NCI-H526 treated with DMSO at 0.1 percent for 48 hours (cell line): ENCODE data around the gene SESN3.
"Not testable (repeated sequence)": the region's sequence is repeated elsewhere in the genome, so short reads cannot be mapped to it uniquely, and the experiment has no call there.

Experiments
- DNase-seq: peaks from one replicate; lab custom pipeline; 2025; lab: John Stamatoyannopoulos, UW

The SESN3 gene

DNA sequence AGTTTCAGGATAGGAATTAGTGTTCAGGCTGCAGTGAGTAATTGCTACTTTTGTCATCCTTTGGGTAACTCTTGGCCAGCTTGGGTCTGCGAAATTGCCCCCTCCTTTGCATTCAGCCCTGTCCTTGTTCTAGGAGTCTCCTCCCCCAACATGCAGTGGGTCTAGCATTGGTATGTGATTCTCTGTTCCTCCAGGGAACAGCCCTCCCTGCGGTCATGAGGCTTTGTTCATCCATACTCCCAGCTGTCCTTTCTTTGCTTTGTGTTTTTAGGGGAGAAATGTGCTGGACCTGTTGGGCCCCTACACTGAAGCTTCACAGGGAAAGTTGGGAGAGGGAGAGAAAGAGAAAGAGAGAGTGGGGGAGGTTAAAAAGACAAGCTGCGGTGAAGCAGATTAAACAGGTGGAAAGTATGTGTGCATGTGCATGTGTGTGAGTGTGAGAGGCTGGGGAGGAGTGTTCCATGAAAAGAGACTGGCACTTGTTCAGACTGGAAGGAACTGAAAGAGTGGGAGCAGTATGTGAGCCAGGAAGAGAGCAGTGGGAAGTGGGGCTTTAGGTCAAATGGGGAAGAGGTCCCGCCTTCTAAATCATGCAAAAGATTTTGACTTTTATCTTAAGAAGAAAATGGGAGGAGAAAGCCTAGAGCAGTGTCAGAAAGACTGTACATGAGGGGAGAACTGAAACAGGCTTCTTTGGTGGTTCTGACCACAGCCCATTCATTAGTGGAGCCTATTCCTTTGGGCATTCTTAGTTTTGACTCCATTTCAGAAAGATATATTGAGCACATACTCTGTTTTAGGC is 17.9 kb upstream of the SESN3 start:
- DNase-seq = no peak

DNA sequence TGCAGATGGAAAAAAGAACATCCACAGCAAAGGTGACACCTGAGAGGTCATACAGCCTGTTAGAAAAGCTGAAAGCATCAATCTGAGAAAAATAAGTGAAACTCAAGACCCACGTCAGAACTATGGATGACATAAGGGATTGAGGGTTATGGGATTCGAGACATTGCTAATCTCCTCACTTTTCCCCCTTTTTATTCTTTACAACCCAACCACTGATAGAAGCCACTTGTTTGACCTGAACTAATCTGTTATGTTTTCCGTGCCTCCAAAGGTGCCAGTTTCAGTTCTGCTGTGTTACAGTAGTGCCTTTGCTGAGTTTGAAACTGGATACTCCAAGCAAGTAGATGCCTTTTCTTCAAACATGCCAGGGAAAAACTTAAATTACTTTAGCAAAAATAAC is 16.9 kb upstream of the SESN3 start:
- DNase-seq = no peak

DNA sequence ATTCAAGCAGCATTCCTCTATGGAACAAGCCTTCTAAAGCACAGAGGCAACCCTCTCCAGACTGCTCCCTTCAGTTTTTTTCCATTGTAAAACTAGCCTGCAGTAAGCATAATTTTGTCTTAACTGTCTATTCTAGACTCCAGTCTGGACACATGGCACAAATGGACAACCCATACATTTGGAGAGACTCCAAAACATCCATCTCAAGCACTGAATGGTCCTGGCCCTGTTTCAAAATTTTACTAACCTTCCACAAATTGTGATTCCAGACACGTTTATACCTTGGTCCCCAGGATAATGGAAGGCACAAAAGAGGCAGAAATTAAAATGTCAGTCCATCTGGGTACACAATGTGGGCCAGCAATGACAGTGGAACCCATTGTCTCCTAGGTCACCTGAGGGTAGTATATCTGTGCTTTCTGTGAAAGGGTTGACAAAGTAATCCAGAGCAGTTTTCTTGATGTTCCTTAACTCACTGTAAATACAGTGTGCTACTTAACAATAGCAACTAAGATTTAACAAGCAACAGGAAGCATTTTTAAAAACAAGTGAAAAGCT is 16.2 kb upstream of the SESN3 start:
- DNase-seq = no peak

DNA sequence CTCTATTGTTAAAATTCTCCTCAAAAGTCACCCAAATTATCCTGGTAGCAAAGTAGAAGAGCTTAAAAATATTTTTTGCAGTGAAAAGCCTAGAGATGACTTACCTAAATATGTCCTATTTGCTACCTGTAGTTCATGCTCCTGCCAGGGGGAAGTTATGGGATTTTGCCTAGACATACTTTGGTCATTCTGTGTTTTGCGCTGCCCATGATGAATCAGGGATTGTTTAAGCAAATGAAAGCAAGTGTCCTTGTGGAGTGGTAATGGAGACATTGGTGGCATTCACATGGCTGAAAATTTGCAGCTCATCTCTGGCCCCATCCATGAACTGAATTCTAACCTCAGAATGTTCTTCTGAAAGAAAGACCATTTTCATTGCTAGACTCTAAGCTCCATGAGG is 14.6 kb upstream of the SESN3 start:
- no peak for DNase-seq

DNA sequence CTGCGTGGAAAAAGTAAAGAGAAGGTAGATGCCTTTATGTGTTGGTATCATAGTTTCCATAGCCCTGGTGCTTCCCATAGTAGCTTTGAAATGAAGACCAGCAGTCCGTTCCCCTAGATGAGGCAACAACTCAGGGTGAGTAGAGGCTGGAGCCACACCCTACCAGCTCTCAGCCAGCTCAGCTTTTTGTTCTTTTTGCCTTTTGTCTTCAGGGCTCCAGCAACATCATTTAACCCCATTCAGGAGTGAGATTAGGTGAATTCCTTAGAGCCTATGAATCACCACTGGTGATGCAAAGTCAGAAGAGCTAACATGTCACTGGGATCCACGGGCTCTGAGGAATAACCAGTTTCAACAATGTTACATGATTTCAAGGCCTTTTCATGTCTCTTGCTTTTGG is 14.0 kb upstream of the SESN3 start:
- DNase-seq = no peak

DNA sequence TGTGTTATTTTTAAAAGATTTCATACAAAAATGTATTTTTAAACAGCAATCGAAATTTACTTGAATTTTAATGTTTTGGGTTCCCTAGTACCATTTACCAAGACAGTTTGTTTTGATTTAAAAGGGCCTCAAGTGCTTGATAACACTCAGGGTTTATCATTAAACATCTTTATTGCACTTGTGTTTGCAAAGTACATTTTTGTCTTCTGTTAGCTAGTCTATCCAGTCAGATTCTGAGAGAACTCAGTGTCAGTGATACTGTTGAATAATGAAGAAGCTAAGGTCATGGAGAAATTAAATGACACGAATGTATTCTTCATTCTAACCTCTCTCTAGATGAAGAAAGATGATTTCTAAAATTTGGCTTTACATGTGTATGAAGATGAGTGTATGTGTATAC is 12.7 kb upstream of the SESN3 start:
- DNase-seq = no peak

DNA sequence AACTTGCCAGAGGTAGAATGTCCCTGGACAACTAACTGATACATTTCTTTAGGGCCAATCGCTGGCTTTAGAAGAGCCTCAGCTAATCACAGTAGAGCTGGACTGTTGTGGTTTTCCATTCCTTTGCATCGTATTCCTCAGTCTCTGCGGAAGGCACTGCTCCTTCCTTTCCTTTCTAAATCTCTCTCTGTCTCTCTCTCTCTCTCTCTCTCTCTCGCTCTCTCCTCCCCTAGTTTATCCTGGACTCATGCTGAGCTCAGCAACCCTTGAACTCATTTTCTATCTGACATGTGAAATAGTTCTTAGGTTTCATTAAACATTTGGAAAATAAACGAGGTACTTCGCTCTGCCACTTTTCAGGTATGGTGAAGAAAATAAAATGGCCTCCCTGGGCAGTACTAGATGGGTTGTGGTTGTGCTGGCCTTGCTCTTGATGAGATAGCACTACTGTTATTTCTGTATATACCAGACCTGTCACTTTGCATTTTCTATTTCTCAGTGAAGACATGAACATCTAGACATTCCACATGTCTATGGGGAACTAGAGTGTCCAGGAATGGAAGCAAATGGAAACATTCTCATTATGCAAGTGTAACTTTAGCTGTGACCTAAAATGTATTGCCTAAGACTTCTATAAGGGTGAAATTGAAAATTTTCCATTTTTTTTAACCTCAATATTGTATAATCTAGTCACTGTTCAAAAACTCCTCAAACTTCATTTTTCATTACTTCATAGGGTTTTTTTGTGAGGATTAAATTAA is 12.0 kb upstream of the SESN3 start:
- DNase-seq = no peak

DNA sequence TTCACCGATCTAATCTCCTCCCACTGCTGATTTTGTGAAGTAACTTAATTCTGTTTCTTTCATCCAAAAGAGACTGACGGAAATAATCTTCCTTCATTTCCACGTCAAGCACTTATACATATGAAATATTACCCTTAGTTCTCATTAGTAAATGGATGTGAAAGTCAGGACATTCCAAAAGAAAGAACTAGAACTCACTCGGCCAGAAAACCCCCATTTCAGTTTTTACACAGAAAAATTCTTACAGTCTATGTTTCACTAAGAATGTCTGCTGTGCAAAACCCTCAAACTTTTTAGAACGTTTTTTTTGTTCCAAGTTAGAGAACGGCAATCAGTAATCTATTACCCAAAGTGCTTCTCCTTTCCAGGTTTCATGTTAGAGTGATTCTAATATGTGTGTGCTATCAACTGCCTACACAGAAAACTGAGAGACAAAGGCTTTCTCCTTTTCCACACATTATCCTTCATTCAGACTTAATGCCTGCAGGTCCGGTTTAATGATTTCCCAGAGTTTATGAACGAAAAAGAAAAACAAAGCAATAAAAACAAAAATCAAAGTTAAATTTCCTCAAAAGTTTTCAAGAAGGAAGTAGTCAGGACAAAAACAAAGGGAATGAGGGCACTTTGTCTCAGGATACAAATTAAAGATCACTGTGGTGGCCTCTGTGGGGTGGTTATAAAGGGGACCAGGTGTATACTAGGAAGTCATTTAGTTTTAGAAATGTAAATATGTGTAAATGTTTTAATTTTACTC is 11.3 kb upstream of the SESN3 start:
- no peak for DNase-seq

DNA sequence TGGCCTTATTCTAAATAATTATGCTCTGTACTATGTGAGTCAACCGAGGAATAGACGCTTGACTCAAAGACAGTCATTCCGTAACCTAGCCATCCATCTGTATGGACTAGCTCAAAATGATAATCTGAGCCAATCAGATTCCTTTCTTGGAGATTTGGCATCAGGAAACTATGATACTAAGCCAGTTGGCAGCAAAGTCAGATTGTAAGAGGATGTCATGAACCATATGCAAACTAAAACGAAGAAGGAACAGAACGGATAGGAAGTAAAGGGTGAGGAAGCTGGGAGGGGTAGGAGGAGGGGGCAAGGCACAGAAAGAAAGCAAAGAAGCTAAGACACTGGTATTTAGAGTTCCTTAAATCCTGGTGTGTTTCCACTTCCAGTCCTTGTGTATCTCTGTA is 10.7 kb upstream of the SESN3 start:
- no peak for DNase-seq

DNA sequence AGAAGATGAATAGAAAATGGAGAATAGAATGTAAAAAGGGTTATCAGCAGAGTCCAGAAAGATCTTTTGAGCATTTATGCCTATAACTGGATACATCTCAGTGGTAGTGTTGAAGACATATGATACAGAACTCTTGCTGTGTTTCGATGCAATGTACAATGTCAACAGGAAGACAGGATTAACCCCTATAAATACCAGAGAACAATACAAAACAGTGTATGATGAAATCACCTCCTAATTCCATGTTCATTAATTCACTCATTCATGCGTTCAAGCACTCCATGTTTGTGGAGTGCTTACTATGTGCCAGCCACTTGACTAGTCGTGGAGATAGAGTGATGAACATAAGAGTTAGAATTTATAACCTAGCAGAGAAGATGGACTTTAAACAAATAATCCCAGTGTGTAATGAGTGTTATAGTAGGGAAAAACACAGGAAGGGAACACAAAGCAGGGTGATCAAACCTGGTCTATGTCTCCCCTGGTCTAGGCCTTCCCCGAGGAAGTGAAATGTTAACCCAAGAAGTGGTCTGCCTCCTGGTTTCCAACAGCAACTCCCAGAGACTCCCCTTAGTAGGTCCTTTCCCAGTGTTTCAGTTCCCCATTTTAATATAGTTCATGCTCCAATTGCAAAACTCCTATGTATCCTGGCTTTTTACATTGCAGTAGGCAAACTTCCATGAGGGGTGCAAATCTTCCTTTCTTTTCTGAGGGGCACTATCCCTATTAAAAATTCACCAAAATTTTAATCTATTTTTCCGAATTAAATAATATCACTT is 9.1 kb upstream of the SESN3 start:
- DNase-seq = no peak

DNA sequence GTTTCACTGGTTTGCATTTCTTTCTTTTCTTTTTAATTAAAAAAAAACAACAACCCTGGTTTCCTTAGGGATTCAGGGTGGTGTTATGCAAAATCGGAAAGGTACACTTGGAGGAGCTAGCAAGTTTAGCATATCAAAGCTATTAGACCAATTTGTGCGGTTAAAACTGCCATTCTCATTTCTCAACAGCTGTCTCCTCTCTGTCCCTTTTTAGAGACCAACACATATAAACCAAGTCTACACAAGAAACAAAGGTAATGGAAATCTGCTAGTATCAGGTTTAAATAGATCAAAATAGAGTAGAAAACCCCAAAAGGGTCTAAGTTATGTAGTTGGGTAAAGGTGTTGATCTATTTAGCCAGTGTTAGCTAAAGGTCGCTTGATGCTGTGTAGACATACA is 1.7 kb upstream of the SESN3 start:
- peak; percentile 79 for DNase-seq

DNA sequence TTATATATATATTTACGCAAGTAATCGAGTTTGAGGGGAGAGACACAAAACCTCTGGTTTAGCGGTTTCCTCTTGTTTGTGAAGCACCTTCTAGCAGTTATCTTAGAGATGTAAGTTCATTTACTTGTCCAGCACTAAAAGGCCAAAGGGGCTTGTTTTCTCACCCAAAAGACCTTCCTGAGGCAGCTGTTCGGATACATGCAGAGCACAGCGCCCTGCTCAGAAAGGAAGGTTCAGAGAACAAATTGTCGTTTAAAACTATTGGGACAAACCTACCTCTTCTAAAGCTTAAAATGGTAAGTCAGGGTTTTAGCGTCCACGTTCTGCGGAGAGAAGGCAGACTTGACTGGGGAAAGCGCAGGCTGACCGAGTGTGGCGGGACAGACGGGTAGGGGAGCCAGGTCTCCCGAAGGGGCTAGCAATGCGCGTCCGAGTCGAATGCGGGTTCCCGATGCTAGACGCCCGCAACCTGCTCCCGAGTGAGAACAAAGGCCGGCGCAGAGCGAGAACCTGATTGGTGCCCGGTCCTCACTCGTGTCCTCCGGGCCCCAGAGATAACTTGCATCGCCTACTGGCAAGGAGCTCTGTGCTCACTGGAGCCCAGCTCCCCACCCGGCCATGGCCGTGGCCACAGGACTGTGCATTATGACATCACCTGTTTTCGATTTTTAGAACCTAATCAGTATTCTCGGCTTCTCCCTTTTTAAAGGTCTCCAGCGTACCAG is 1.0 kb upstream of the SESN3 start:
- DNase-seq = peak; percentile 79

DNA sequence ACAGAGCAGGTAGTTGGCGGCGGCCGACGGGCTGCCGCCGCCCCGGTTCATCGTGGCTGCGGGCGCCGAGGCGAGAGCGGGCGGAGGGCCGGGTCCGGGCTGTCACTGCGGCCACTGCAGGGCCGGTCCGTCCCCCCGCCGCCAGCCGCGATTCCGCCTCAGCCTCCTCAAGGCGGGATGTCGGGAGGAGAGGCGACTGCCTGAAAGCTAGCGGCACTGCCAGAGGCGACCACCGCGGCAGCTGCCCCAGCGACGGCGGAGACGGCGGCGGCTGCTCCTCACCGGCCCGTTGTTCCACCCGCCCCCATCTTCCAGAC is 234 bp downstream of the SESN3 start:
- DNase-seq = no peak

DNA sequence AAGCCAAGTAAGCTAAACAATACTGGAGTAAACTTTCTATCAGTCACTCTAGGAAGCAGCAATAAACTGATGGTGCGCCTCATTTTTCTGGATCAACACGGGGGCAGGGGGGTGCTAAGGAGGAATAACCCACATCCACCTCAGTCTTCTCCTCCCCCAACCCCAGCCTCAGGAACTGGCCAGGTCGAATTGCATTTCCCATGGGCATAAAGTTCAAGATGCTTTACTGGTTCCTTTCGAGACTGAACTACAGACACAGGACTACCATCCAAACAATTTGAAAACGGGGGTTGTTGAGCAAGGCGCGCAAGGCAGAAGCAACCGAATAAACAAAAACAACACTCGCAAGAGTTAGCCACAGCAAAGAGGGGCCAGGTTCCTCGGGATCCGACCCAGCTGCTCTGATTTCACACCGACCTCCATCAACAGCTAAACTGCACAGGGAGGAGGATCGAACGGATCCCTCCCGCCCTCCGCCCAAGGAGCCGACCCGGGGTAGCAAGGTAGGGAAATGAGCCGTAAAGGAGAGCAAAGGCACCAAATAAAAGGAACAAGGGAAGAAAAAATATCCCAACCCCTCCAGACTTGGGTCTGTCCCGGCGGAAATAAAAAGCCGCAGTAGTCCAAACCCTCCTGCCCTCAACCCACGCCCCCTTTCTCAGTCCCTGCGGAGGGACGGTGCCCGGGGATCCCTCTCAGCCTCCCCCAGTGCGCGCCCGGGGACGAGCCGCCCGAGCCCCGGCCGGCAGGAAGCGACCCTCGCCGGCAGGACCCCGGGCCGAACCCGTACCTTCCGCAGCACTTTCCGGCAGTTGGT is 801 bp downstream of the SESN3 start:
- peak; percentile 80 for DNase-seq

DNA sequence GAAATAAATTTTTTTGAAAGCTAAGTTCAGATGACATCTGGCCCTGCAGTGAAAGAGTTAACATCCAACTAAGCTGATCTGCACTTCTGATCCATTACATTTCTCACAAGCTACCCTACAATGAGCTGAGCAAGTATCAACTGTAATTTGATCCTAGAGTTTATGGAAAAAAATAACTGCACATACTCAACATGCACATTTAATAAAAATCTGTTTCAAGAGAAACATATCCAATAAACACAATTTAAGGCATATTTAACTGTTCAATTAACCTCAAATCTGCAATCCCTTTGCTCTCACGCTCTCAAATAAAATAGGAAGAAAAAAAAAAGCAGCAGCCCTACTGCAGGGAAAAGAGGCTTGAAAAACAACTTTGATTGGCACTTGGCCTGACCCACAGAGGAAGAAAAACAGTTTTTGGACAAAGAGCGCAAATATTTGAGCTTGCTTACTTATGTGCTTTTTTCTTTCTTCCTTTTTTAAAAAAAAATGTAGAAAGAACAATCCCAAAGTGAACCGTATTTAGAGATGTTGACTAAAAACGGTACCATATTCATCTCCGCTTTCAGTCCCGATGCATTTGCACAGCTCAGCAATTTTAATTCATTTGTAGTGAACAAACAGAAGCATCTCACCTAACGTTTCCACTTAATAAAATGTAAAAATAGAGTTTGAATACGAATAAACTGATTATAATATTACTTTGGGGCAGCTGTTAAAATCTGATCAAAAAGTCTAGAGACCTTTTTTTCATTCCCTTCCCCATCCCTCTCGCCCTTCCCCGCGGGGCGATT is 1.6 kb downstream of the SESN3 start:
- peak; percentile 88 for DNase-seq

DNA sequence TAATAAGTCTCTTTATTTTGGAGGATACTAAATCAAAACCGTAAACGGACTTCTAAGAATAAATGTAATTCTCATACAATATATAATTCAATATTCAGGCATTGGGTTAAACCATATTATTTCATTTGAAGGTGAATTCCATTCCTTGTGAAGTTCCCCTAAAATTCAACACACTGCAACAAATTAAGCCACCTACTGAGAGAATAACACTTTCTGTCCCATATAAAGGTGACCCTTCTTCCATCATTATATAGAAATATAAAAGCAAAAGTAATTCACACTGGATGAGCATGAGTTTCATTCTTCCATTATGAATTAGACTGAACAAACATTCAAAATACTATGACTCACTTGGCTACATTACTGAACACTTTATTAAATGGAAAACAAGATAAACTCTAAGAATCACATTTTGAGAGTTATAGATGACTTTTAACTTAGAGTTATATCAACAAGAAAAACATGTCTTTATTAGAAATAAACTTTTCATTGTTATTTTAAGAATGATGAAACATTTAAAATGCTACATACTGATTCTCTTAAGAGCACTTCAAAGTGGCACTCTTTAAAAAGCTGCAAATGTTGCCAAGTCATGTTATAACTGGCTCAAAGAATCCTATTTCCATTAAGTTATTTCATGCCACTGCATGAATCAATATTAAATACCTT is 2.8 kb downstream of the SESN3 start:
- DNase-seq = no peak

DNA sequence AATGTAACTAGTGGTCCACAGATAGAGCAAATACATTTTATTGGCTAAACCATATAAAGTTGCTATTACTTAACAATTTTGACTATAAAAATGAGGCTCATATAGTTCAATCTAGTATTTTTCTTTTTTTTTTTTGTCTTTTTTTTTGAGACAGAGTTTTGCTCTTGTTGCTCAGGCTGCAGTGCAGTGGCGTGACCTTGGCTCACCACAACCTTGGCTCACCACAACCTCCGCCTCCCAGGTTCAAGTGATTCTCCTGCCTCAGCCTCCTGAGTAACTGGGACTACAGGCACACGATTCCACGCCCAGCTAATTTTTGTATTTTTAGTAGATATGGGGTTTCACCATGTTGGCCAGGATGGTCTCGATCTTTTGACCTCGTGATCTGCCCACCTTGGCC is 3.9 kb downstream of the SESN3 start:
- not testable (repeated sequence) for DNase-seq

DNA sequence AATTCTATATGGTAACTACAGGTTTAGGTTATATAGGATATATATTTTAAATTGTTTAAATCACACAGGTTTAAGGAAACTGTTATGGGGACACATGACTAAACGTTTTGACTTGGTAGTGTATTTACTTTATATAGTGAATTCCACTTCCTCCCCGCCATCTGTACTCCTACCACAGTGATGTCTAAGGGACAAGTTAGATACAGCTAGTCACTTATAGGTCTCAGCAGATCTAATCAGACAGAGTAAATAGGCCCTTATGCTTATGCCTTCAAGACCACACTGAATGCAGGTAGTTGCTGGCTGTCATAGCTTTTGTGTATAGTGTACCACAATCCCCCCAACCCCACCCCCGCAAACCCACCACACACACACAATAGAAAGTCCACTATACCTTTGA is 8.2 kb downstream of the SESN3 start:
- no peak for DNase-seq

DNA sequence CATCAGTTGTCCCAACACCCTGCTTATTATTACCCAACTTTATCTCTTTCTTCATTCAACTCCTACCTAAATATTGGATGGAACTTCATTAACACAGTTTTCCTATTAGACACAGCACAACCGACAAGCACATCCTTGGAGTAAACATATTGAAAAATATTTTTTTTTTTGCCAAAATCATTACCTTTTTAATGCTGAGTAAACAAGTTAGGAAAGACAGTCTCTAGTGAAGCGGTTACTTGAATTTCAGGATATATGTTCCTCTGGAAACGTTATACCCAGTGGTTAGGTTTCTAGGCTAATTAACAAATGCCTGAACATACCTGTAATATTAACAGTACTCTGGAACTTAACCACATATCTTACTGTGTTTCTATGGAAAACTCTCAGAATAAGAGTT is 11.4 kb downstream of the SESN3 start:
- no peak for DNase-seq
